GM21390 (cell line): Measurements from ENCODE around the gene GCN1.

Experiments used
- ATAC-seq: cut with Tn5 transposase; IDR thresholded peaks from one replicate; pipeline ENCODE4 v1.9.1; 2021; ENCODE audit not compliant: unreplicated experiment

The GCN1 gene

GRCh38 chr12:120095736-120096135 lies 98.8 kb downstream of the GCN1 start:
- ATAC-seq = no peak

DNA sequence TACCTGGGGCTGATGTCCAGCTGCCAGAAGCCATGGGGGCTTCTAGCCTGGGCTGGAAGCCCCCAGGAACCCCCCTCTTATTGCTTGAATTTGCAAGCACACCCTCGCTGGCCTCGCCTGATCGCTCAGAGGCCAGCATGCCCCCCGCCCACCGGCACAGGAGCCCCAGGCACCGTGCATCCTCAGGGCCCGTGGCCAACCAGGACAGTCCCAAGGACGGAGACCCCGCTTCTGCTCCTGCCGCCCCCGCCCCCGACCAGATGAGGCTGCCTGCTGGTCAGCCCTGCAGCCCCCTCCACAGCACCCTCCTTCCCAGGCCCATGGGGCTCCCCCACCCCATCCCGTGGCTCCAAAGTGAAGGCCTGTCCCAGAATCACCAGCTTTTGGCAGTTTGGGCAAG lies 99.2 kb downstream of the GCN1 start:
- no peak for ATAC-seq

DNA sequence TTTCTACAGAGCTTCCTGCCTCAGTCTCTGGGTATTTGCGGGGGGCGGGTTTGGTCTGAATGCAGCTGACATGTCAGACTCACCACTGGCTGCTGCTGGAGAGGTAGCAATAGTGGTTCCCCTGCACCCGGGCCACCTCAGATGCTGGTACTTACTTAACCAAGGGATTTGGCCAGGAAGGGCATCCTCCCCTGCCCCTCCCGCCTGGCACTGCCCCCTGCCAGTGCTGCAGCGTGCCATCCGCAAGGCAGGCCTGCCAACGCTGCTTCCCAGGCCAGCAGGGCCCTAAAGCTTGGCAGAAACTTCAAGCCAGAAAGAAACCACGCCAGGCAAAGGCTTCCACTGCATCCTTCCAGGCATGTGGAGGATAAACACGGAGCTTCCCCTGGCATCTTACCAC lies 100.0 kb downstream of the GCN1 start:
- no peak for ATAC-seq

DNA sequence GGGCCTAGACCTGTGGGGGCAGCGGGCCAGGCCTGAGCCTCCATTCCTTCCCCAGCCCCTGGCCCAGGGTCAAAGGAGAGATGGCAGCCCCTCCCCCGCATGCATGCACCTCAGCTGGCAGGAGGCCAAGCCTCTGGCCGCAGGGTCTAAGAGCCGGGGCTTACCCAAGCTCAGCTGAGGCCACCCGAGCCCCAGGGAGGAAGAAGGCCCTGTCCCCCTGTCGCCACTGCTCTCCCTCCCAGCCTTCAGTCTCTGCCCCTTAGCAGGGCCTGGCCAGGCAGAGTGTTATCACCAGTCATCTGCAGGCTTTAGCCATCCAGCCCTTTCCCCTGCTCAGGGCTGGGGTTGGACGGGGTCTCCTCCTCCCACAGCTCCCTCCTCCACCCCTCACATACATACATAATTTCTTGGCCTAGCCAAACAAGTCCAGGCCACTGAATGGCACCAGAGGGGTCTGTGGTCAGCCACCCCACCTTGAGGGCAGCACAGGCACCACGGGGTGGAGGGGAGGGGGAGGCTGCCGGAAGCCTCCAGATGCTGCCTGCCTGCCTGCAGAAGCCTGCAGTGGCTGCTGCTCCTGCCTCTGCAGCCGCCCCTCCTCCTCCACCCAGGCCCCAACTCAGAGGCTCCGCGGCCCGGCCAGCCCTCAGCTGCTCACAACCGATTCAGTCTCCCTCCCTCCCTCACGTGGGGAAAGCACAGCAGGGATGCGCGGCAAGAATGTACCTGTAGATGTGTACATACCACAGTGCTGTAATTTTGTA lies 100.7 kb downstream of the GCN1 start:
- ATAC-seq = no peak

GRCh38 chr12:120093336-120093591 lies 101.3 kb downstream of the GCN1 start:
- ATAC-seq = no peak

- ATAC-seq = no peak
Observed at GRCh38 chr12:120092551-120093335, 101.8 kb downstream of the GCN1 start.

DNA sequence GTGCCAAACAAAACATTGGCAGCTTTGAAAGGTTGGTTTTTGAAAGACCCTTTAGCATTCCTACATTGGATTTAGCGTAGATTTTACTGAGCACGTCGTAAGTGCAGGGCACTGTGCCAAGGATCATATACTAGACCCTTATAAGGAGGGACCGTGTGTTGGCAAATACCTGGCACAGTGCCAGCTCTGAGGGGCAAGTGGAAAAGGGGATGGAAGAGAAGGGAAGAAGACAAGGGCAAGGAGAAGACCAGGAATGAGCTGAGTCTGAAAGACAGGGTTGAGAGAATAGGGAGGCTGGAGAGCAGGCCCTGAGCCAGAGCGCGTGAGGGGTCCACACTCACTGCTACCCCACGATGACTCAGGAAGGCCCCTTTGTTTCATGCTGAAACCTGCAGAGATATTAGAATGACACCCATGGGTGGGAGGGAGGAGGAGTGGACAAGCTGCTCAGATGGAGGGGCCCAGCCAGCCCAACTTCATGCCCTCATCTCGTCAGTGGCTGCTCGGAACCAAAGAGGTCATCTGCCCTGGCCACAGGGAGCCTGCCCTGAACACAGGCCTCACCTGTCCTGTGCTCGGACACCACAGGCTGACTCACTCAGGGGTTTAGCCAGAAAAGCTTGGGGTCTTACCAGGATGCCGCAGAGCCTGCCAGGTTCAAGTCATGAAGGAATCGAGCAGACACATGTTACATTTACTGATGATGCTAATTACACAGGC lies 103.0 kb downstream of the GCN1 start:
- no peak for ATAC-seq

- ATAC-seq = no peak
Observed at GRCh38 chr12:120090626-120091295, 103.8 kb downstream of the GCN1 start.

DNA sequence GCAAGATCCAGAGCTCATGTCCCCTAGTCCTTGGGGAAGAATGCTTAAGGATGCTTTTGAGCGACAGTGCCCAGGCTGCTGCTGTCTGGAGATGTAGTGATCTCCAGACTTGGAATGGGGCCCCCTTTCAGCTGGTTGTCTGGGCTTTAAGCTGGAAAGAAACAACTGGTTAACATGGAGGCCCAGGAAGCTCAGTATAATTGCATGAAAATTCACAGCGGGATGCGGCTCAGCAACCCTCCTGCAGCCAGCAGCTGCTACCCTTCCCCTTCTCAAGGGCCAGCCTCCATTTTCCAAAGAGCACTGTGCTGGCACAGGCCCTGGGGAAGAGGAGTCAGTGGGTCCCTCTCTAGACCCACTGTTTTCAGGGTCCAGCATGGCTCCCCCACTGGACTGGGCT lies 104.3 kb downstream of the GCN1 start:
- ATAC-seq = no peak

- no peak for ATAC-seq
Observed at GRCh38 chr12:120089796-120090195, 104.7 kb downstream of the GCN1 start.

DNA sequence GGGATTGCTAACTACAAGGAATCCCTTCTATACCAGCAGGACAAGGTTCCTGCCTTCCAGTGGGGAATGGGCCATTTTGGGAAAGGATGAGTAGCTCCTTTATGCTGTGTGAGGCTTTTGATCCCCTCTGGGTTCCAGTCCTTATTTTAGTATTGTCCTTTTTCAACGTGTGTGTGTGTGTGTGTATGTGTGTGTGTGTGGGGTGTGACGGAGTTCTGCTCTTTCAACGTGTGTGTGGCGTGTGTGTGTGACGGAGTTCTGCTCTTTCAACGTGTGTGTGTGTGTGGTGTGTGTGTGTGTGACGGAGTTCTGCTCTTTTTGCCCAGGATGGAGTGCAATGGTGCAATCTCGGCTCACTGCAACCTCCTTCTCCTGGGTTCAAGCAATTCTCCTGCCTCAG lies 105.4 kb downstream of the GCN1 start:
- ATAC-seq = no peak

- peak; percentile 96 for ATAC-seq
Observed at GRCh38 chr12:120086801-120087621, 107.5 kb downstream of the GCN1 start.

GRCh38 chr12:120085920-120086645 lies 108.4 kb downstream of the GCN1 start:
- no peak for ATAC-seq

DNA sequence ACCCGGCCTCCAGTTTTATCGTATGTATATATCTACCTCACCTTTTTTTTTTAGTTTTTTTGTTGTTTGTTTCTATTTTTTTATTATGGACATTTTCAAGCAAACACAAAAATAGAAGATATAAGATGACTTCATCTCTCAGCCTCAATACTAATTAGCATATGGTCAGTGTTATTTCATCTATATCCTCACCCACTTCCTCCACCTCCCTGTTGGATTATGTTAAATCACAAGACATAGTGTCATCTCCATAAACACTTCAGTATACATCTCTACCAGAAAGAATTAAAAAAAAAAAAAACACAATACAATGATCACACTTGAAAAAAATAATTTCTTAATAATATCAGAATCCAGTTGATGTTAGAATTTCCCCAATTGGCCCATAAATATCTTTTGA lies 112.9 kb downstream of the GCN1 start:
- no peak for ATAC-seq

DNA sequence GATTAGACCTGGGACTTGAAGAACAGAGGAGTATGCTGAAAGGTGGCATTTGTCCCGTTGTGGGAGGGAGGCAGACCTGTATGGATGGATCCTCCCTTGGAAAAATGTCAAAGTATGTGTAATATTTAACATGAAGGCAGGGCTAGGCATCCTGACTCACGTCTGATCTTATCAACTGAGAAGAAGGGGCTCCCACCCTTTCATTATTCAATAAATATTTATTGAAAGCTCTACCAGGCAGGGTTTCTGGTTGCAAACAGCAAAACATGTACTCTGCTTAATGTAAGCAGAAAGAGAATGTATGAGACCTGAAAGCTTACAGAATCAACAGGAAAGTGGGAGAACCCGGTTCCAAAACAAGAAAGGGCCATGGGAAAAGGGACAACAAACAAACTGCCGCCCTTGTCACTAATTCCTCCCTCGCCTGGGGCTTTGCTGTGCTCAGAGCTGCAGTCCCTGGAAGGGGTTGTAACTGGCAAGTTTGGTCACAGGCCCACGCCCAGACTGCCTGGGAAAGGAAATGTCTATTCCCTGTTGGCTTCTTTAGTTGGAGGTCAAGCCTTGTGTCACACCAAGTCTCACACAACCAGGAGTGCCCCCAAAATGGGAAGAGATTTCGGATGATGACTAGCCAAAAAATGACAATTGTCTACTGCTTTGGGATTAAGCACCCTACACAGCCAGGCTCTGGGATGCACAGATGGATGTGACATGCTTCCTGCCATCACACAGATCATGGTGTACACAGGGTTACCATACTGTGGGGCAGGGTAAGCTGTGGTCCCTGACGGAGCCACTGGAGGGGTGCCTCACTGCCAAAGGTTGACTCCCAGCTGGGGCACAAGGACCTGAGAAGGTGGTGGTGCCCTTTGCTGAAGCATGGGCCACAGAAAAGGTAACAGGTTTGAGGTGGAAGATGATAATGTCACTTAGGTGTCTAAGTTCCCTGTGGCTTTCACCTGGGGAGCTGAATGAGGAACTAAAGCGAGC lies 114.8 kb downstream of the GCN1 start:
- ATAC-seq = no peak

GRCh38 chr12:120078868-120079267 lies 115.6 kb downstream of the GCN1 start:
- no peak for ATAC-seq

DNA sequence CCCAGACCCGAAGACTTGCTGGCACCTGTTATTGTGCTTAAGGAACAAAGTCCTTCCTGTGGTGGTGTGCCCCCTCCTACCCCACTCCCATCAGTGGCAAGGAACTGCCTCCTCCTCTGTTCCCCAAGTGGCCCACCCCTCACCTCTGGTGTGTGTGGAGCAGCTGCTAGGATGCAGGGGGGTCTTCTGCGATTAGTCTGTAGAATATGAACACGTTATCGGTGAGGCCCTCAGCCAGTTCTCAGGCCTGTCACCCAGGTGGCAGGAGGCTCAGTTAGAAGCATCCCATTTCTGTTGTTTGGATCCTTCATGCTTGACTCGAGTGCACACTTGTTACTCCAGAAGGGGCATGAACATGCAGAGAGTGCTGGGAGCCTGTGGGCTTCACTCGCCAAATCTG lies 117.3 kb downstream of the GCN1 start:
- no peak for ATAC-seq
